GM18511 (cell line): Measurements from ENCODE around the gene SRXN1.
"Not testable (repeated sequence)": the region's sequence is repeated elsewhere in the genome, so short reads cannot be mapped to it uniquely, and the experiment has no call there.

Source experiments
- ATAC-seq: cut with Tn5 transposase; IDR thresholded peaks from one replicate; pipeline ENCODE4 v1.9.1; 2021; ENCODE audit warnings: mild to moderate bottlenecking, moderate library complexity; ENCODE audit not compliant: unreplicated experiment

Gene SRXN1

DNA sequence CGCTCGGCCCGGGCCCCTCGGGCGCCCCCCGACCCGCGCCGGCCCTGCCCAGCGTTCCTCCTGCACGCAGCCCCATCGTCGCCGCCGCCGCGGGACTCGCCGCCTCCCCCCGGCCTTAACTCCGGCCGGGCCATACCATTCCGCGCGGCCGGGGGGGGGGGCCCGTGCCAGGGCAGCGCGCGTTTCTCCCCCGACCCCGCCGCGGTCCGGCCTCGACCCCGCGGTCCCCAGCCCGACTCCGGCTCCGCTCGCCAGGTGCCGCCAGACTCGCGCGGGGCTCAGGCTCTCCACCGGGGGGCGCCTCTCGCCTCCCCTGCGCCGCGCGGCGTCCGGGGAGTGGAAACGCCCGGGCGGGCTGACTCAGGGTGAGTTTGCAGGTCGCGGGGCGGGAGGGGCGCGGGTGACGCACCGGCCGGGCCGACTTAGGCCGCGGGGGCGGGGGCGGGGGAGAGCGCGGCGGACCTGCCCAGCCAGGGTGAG is at the start of gene SRXN1:
SRXN1 (minus strand) TSS at position 91 of the 480 bp plus-strand sequence; CDS start at position 76, 15 bp downstream.
- peak; percentile 88 for ATAC-seq

DNA sequence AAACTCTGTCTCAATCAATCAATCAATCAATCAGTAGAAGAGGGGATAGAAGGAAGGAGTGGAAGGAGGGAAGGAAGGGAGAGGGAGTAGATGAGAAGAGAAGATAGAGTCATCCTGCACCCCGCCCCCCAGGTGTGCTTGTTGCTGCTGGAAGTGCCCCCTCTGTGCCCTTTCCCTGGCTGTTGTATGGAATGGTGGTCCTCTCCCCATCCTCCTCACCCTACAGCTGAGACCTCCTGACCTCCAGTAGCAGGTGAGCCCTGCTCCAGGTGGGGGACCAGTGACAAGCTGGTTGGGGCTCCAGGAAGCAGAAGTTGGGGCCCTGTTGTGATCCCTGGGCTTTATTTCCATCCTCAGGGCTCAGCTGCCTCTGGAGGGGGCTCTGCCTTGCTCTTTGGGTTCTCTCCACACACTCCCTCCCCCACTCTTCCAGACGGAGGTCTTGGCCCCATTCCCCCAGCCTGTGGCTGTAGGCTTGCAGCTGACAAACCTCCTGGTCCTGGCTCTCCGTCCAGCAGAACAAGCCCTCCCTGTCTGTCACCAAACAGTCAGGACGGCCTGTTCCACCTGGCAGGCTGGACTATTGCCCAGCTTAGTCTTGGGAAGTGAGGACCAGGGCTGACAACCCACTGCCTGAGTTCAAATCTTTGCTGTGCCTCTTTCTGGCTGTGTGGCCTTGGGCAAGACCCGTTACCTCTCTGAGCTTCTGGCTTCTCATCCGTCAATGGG is 48.6 kb upstream of the SRXN1 start:
- ATAC-seq, result no peak

DNA sequence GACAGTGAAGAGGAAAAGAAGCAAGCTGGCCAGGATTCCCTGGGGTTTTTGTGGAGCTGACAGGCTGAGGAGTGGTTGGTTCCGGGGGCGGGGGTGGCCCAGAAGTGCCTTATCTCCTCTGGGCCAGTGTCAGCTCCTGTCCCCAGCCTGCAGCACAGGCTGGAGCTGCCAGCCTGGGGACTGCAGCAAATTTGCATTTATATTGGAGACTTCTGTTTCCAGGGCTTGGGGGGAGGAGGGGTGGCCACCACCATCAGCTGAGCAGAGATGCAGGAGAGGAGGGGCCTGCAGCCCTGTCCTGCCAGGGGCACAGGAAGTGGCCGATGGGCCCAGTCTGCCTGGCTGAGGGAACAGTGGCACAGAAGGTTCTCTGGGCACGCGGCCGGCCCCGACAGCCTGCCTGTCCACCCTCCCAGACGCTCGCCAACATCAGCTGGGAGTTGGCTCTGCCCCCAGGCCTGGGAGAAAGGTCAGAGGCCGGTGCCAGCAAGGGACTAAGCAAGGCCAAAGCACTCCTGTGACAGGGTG is 46.9 kb upstream of the SRXN1 start:
- ATAC-seq, result no peak

DNA sequence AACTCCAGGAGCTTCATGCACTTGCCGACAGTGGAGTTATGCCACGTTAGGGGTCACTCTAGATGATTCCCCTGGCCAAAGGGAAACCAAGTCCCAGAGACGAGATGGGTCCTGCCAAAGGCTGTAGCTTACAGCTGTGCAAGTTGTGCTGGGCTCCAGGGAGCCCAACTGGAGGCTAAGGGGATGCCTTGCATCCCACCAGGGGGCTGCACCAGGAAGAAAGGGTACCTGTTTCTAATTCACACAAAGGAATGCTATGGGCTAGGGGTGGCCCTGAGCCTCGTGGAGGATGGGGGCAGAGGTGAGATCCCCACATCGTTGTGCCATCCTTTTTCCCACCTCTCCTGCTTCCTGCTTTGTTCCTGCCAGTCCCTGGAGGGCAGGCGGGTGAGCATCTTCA is 46.3 kb upstream of the SRXN1 start:
- ATAC-seq, result no peak

DNA sequence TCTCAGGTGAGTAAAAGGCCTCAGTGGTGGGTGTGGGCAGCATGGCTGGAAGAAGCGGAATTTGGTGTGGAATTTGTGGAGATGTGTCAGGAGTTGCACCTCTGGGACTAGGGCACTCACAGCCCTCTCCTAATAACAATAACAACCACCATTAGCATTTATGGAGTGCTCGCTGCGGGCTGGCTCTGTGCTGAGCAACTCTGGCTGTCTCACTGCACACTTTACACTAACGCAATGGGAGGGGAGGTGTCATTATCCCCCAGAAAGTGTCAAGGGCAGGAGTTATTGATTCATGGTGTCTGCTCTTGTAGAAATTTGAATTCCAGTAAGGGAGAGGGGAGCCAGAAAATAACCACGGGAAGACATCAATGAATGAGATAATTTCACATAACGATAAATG is 45.3 kb upstream of the SRXN1 start:
- ATAC-seq, result no peak

DNA sequence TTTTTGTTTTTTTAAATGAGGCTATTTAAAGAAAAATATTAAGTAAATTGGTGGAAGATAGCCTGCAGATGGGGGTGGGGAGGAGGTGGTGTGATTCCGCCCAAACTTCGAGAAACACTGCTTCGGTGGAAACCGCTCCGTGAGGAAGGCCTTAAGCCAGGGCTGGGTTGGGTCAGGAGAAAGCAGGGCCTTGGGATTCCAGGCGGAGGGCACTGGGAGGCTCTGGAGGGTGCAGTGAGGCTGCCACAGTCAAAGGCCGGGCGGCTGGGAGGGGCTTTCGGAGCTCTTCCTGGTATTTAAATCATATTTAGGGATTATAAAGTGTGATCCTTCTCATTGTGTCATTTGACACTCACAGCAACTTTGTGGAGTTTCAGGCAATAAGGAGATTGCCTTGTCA is 44.8 kb upstream of the SRXN1 start:
- ATAC-seq, result no peak

DNA sequence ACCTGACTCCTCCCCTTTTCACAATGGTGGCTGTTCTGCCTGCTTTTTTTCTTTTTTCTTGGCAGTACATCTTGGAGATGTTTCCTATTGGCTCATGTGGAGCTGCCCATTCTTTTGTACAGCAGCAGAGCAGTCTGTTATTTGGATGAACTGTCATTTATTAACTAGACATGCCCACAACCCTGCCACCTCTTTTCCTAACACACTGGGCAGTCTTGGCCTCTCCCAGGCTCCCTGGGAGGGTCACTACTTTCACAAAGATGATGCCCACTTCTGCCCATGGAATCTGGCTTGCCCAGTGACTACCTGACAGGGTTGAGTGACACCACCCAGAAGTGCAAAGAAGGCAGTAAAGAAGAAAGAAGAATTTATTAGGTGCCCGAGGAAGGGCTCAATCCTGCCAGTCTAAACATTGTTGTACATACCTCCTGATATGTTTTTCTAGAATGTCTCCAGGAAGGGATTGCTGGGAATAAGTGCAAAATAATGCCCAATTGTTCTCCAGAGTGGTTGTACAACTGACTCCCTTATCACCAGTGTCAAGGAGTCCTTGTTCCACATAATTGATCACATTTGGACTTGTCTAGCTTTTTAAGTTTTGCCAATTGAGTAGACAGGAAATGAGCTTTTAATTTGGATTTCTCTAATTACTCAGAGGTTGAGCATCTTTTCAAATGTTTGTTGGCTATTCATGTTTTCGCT is 42.3 kb upstream of the SRXN1 start:
- ATAC-seq, result no peak

DNA sequence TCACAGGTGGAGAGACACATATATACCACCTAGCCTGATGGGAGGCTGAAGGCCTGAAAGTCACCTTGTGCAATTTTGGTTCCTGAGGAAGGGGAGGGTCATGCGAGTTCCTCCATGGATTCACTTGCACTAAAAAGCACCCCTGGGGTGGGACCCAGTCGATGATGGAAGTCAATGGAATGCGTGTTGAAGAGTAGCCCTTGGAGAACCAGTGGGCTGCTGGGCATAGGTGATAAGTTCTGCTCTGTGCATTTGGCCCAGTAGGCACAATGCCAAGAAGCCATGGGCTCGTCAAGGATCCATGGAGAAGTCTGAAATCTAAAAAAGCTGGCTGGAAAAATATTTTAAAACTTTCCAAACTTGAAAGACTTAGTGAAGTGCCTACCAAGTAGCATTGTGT is 41.5 kb upstream of the SRXN1 start:
- ATAC-seq, result no peak

DNA sequence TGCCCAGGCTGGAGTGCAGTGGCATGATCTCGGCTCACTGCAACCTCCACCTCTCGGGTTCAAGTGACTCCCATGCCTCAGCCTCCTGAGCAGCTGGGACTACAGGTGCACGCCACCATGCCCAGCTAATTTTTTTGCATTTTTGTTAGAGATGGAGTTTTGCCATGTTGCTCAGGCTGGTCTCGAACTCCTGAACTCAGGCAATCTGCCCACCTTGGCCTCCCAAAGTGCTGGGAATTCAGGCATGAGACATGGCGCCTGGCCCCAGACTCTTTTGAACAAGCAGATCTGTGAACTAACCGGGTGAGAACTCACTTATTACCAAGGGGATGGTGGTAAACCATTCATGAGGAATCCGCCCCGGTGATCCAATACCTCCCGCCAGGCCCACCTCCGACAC is 40.8 kb upstream of the SRXN1 start:
- ATAC-seq, result not testable (repeated sequence)

DNA sequence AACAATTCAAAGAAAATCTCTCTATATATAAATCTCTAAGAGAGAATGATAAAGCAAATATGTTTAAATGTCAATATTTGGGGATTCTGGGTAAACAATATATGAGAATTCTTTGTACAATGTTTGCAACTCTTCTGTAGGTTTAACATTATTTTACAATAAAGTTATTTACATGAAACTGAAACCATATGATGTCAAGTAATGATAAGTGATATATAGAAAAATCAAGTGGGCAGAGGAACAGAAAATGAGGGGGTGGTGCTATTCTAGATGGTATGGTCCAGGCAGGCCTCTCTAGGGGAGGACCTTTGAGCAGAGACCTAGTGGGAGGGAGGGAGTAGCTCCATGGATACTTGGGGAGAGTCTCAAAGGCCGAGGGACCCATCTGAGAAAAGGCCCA is 39.0 kb upstream of the SRXN1 start:
- no peak for ATAC-seq

DNA sequence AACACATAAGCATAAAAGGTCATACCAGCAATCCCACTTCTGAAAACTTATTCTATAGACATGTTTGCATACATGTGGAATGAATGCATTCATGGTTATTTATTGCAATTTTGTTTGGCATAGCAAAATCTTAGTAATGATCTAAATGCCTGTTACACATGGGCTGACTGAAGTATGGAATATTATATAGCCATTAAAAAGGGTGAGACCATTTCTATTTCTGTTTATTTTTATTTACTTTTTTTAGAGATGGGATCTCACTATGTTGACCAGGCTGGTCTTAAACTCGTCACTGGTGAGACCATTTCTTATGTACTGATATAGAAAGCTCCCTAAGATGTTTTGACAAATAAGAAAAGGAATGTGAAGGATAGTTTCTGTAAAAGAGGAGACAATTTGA is 36.9 kb upstream of the SRXN1 start:
- ATAC-seq, result no peak

DNA sequence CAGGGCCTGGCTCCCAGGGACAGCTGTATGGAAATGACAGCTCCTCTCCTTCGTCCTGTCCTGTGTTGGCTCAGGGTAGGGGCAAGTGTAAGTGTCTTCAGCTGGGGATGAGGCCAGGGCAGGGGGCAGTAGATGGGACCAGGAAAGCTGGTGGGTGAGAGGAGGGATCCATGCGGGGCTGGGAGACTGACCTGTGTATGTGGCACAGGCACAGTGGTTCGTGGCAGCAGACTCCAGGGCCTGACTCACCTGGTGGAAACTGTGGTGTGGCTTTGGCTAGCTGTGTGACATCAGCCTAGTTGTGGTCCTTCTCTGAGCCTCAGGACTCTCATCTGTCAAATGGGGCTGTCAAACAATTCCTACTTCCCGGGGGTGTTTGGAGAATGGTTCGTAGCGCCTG is 36.3 kb upstream of the SRXN1 start:
- ATAC-seq, result no peak

DNA sequence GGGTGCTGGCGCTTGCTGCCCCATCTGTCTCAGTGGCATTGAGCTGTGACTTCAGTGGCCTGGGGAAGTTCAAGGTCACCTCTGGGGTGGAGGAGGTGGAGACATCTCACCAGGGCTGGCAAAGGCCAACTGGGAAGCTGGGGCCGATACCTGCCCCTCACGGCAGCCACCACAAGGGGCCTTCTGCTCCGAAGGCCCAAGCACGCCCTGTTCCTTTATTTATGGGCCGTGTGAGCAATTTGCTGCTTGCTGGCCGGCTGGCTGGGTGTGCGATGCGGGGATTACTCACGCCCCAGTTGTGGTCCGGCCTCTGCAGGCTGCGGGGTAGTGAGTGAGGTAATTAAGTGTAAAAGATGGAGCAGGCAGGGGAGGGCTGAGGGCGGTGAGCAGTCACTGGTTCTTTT is 35.8 kb upstream of the SRXN1 start:
- ATAC-seq, result no peak

DNA sequence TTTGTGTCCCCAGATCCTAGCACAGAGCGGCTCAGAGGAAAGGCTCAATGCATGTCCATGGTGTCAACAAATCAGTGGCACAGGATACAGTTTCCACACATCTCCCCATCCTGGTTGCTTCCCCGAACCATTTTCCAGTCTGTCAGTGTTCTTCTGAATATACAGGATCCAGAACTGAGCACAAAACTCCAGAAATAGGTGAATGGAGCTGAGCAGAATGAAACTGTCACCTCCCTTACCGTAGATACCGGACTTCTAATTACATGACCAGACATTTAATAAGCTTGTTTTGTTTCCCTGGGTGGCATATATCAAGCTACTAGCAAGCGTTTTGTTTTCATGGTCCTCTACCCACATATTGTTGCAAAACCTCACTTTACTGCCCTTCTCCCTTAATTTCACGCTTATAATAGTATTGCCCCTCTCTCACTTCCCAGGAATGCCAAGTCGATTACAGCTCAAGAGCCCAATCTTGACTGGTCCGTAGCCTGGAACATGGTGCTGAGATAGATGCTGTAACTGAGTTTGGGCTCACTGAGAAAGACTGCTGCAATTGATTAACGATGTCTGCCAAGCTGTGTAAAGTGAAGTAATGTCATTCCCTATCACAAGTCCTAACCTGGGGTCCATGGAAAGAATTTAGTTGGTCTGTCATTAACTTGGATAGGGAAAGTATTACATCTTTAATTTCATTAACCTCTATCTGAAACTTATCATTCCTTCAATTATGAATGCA is 34.6 kb upstream of the SRXN1 start:
- ATAC-seq, result no peak

DNA sequence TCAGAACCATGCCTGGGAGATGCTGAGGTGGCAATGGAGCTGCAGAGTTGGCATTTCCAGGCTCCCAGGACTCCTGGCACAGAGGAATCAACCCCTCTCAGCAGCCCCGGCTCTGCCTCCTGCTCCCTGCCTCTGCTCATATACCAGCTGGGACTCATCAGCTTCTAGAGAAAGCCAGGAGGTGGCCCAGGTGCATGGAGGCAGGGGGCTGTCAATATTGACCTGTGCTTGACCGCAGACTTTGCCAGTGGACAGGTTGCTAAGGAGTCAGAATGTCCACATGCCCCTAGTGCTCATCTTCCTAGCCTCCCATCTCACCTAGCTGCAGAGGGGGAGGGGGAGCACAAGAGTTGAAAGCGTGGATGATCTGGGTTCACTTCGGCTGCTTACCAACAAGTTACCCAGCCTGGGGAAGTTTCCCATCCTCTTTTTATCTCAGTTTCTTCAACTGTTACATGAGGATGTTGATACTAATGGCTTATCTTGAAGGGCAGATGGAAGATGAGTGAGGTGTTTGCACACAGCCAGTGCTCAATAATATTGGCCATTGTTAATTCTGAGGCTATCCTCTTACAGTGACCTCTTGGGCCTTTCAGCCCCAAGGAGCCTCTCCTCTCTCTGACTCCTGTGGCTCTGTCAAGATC is 31.8 kb upstream of the SRXN1 start:
- no peak for ATAC-seq

DNA sequence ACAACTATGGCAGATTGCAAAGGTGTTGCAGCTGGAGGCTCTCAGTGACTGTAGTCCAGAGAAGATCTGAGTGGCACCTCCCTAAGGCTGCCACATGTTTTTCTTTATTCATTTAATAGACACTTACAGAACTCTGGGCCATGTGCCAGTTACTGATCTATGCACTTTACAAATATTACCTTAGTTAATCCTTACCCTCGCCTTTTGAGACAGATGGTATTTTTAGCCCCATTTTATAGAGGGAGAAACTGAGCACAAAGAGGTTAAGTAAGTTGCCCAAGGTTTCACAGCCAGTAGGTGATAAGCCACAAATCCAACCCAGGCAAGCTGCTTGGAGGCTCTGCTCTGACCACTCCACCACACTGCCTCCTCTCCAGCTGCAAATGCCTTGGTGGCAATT is 29.1 kb upstream of the SRXN1 start:
- ATAC-seq, result no peak

DNA sequence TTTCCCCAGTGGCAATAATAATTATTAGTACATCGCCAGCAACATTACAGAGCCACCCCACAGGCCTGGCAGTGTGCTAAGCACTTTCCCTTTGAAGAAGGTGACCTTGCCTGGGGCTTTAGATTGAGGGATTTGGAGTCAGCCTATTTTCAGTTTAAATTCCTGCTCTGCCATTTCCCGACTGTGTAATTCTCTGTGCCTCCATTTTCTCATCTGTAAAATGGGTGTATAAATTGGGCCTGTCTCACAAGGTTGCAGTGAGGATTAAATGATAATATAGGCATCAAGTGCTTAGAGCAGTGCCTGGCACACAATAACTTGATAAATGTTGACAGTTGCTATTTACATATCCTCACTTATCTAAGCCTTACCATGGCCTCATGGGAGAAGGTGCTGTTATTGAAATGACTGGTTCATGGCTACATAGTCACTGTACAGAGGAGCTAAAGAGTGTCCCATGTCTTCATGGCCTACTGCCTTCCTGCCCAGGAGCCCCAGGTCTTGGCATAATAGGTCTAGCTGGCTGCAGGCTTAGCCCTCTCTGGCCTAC is 27.7 kb upstream of the SRXN1 start:
- ATAC-seq, result no peak

DNA sequence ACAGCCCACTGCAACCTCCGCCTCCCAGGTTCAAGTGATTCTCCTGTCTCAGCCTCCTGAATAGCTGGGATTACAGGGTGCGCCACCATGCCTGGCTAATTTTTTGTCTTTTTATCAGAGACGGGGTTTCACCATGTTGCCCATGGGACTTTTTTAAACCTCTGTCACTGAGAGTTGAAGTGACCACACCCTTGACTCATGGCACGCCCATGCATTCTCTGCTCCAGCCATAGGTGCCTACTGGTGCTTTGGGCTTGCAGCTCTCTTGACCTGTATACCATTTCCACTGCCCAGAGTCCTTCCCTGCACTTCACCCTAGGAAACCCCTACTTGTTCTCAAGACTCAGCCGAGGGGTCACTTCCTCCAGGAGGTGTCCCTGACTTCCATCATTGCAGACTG is 25.0 kb upstream of the SRXN1 start:
- no peak for ATAC-seq

DNA sequence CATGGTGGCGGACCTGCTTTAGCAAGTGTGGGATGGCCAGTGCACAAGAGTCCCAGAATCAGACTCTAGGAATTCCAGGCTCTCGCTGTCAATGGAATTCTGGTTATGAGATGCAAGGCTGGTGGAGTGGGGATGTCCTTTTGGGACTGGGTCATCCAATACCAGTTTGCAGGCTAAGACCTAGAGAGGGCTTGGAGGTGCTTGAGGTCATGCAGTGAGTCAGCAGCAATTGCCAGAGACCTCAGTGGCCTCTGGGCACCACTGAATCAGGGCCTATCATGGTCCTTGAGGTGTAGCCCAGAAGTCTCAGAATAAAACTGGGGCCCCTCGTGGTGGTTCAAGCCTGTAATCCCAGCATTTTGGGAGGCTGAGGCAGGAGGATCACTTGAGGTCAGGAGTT is 24.0 kb upstream of the SRXN1 start:
- ATAC-seq, result no peak

DNA sequence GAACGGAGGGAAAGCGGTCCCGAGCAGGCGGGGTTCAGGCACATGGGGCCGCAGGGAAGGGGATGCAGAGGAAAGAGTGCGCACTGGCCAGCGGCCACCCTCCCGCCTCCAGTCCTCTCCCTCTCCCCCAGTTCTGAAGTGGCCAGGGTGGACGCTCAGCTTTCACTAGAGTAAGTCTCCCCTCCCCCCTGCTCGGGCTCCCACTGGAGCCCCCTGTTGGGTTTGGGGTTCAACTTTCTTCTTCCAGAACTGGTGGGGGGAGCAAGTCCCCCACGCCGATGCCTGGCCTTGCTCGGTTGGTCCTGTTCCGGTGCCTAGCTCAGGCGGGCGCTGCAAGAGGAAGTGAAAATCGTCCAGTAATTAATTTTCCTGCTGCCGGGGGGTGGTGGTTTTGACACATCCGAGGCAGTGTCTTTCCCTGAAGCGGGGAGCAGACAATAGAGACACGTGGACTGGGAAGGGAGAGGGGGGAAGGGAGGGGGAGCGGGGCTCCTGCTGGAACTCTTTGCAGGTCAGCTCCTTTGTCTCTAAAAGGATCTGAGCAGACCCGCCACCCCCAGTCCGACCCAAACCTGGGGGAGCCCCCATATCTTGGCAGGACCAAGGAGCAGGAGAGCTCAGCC is 23.4 kb upstream of the SRXN1 start:
- ATAC-seq, result no peak
